Caki2 (cell line): ENCODE data around the gene IL15RA. TPM values are rescaled to one million over a fixed set of nuclear protein-coding genes. Genes with fewer than 3 reads are reported as not detected.
"Not testable (repeated sequence)": the region's sequence is repeated elsewhere in the genome, so short reads cannot be mapped to it uniquely, and the experiment has no call there.

Source experiments
- DNase-seq: peaks from one replicate; pipeline ENCODE4 v3.0.0-alpha.2; 2015; ENCODE audit warnings: low read depth
- in situ Hi-C: cut with HindIII; loops from 2 replicates; pipeline ENCODE4 v1.10.0; 2016; ENCODE audit warnings: low sequenced_read_pairs, low pct_unique_long_range_greater_than_20kb, mixed read lengths
- total RNA-seq: library from RNA; depleted of rRNA; stranded (reverse); fragments of >200 nt; shearing (Covaris generic); gene quantifications from 2 replicates; pipeline ENCODE4 v1.2.3, GENCODE V29; 2014; ENCODE audit warnings: low replicate concordance

IL15RA gene
- total RNA-seq, 1 experiment from 2014 or later = 20.9 TPM

GRCh38 chr10:6009150-6009549 is 31.8 kb upstream of the IL15RA start:
- in situ Hi-C loops = no loop called here
- no peak for DNase-seq

GRCh38 chr10:6008497-6009142 is 31.3 kb upstream of the IL15RA start:
- DNase-seq = no peak
- in situ Hi-C loops = no loop called here

DNA sequence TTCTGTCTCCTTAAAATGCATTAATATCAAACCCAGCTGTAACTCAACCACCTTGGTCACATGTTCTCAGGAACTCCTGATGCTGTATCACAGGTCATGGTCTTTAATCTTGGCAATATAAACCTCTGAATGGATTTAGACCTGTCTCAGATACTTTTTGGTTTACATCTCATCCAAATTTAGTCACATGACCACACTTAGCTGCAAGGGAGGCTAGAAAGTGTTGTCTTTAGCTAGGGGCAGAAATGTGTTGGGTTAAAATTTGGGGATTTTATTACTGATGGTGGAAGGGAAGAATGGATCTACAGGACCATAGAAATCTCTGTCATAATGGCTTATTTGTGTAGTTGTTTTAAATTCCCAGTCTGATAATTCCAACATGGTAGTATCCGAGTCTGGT is 29.6 kb upstream of the IL15RA start:
- in situ Hi-C loops = no loop called here
- DNase-seq = no peak

- in situ Hi-C loops = no loop called here
- DNase-seq = no peak
Observed at GRCh38 chr10:6006546-6006945, 29.2 kb upstream of the IL15RA start.

DNA sequence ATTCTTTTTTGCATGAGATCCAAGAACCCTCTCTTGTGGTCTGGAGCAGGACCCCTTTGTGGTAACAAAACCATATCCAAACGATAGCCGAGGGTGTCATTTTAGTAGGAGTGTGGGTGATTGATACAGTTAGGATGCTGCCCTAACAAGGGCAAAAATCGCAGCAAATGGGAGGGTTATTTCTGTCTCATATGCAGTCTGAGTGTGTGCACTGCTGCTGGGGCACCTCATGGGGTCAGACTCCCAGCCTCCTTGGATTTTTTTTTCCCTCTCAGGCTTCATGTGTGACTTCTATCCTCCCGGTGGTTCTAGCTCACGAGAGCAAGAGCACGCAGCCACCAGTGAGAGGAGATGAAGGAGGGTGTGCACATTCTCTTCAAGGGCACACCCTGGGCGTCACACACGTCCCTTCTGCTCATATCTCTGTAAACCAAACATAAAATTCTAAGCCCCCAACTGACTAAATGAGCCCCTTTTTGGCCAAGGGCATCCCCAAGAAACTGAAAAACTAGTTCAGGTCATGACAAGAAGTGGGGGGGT is 28.6 kb upstream of the IL15RA start:
- in situ Hi-C loops = no loop called here
- no peak for DNase-seq

GRCh38 chr10:6005161-6005804 is 27.9 kb upstream of the IL15RA start:
- DNase-seq, in situ Hi-C loops: not testable (repeated sequence)

- in situ Hi-C loops = no loop called here
- DNase-seq = no peak
Observed at GRCh38 chr10:6002809-6003510, 25.6 kb upstream of the IL15RA start.

DNA sequence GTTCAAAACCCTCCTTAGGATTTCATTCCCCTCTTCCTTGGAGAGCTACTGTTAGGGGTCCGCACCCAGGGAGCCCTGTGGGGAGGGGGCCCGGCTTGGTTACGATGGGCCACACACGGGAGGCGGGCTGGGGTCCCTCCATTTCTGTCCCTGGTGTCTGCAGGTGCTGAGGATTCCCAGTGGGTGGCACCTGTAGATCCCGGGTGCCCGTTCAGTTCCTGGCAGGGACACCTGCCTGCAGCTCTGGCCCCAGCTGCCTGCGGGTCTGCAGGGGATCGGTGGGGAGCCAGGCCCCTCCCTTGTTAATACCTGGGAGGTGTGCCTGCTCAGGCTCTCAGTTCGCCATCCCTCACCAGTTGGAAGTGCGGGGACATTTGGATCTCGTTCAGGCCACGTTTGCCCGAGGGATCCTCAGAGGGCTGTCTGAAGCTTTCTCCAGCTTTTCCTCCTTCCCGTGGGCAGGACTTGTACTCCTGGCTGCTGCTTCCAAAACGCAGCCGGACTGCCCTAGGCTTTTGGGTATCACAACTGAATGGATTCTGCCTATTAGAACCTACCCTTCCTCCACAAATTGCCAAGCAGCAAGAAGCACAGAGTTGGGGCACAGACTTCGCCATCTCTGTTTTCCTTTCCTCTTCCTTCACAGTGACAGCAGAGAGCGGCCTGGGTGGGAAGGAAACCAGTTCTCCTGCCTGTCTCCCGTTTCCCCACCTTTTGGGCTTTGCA is 22.3 kb upstream of the IL15RA start:
- in situ Hi-C loops = no loop called here
- DNase-seq = no peak

DNA sequence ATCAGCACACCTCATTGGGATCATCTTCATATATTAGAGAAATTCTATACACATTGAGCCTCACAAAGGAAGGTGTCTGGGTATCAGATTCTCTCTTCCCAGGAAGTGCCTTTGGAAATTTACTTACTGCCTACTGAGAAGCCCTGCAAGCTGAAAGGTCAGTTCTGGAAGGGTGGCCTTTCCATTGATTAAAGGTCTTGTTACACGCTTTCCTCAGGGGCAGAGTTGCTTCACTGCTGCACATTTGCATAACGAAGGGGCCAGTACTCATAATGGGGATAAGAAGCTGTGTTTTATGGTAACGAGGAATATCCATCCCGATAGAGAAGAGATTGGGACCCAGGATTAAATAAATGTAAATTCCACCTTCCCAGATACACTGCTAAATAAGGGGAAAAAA is 19.4 kb upstream of the IL15RA start:
- in situ Hi-C loops = no loop called here
- DNase-seq = no peak

- DNase-seq = no peak
- in situ Hi-C loops = no loop called here
Observed at GRCh38 chr10:5992398-5992797, 15.1 kb upstream of the IL15RA start.

DNA sequence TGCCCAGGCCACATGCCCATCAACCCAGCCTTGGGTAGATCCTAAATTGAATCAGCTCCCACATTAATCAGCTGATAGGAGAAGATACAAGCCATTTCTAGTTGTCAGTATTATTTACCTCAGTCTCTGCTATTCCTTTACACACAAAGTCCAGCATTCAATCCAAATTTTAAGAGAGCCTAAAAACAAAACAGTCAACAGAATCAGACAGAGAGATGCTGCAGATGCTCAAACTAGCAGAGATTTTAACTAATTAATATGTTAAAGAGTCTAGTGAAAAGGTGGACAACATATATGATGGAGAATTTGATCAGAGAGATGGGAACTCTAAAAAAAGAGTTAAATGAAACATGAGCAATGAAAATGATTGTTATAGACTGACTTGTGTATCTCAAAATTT is 14.4 kb upstream of the IL15RA start:
- DNase-seq = no peak
- in situ Hi-C loops = no loop called here

DNA sequence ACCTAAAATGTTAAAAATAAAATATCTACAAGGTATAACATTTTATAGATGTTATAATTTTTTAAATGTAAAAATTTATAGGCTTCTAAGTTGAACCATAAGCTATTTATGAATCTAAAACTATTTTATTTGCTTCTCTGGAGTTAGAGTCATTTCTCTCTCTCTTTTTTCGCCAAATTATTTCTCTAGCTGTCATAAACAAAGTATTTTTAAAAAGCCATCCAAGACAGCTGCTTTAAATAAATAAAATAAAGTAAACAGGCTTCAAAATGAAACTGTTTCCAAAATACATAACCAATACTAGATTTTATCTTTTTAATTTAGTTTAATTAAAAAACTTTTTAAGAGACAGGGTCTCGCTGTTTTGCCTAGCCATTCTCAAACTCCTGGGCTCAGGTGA is 12.4 kb upstream of the IL15RA start:
- DNase-seq = no peak
- in situ Hi-C loops = no loop called here

DNA sequence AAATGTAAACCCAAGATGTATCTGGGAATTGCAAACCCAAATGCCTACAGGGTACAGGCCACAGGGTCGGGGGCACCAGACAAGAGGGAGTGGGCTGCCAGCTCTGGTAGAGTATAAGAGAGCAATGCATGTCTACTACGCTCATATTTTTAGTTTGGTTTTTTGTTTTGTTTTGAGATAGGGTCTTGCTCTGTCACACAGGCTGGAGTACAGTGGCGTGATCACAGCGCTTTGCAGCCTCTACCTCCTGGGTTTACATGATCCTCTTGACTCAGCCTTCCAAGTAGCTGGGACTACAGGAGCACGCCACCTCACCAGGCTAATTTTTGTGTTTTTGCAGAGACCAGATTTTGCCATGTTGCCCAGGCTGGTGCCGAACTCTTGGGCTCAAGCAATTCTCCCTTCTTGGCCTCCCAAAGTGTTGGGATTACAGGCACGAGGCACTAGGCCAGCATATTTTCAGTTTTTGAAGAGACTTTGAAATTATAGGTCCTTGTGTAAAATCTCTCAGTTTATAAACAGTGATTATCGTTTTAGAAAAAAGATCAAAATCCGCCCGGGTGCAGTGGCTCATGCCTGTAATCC is 11.1 kb upstream of the IL15RA start:
- in situ Hi-C loops = no loop called here
- DNase-seq = no peak

GRCh38 chr10:5987747-5988146 is 10.4 kb upstream of the IL15RA start:
- DNase-seq = no peak
- in situ Hi-C loops = no loop called here

DNA sequence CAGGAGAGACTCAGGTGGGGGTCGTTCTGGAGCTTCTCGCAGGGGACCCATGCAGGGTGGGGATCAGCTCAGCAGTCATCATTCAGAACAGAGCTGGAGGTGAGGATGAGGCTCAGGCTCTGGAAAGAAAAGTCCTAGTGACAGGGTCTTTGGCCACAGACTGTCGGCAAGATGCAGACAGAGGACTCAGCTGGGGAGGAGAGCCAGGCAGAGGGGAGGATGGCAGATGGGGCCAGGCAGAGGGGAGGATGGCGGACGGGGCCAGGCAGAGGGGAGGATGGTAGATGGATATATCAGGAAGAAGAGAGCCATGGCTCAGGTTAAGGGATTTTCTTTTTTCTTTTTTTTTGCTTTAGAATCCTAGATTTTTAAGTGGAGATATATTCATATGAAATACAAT is 7.7 kb upstream of the IL15RA start:
- in situ Hi-C loops = no loop called here
- no peak for DNase-seq

DNA sequence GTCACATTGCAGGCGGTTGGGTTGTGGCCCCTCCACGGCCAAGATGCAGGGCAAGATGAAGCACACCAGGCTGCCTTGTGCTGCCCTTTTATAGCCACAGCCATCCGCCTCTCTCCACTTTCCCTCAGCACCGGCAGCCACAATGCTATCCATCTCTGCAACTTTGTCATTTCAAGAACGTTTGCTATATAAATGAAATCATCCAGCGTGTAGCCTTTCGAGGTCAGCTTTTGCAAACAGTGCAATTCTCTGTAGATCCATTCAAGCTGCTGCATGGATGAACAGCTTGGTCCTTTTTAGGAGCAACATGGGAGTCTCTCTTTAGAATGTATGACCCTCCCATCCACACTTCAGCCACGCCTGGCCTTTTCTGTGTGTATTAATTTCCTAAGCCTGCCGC is 6.4 kb upstream of the IL15RA start:
- DNase-seq = no peak
- in situ Hi-C loops = no loop called here

GRCh38 chr10:5981529-5981928 is 4.2 kb upstream of the IL15RA start:
- in situ Hi-C loops = no loop called here
- DNase-seq = no peak

GRCh38 chr10:5978230-5978489 is 817 bp upstream of the IL15RA start:
- in situ Hi-C loops = no loop called here
- DNase-seq = no peak
